ACC112 (cell line): ENCODE measurements around the gene PRKAR2B.
"Not testable (repeated sequence)": the region's sequence is repeated elsewhere in the genome, so short reads cannot be mapped to it uniquely, and the experiment has no call there.

Experiments
- H2AFZ ChIP-seq: fragments of 200-600 bp; sonication (generic); one replicate; pipeline ENCODE4 v1.6.0; 2017; ENCODE audit warnings: antibody characterized with exemption, low read length; ENCODE audit not compliant: unreplicated experiment
- H3K27ac ChIP-seq: fragments of 200-600 bp; sonication (generic); 2 replicates; pipeline ENCODE4 v1.5.1; 2014; ENCODE audit warnings: low read depth, mild to moderate bottlenecking, antibody characterized with exemption, low read length, moderate library complexity
- H3K27me3 ChIP-seq: fragments of 200-600 bp; sonication (generic); 2 replicates; pipeline ENCODE4 v1.6.1; 2014; ENCODE audit warnings: mild to moderate bottlenecking, antibody characterized with exemption, low read length, moderate library complexity, mixed read lengths; ENCODE audit not compliant: insufficient read depth
- H3K36me3 ChIP-seq: fragments of 200-600 bp; sonication (generic); 2 replicates; pipeline ENCODE4 v1.6.1; 2016; ENCODE audit warnings: mild to moderate bottlenecking, antibody characterized with exemption, low read length, moderate library complexity, mixed read lengths; ENCODE audit not compliant: insufficient read depth
- H3K4me1 ChIP-seq: fragments of 200-600 bp; sonication (generic); one replicate; pipeline ENCODE4 v1.6.1; 2016; ENCODE audit warnings: low read length, mixed read lengths; ENCODE audit not compliant: insufficient read depth, unreplicated experiment, control insufficient read depth
- H3K4me3 ChIP-seq: fragments of 200-600 bp; sonication (generic); 2 replicates; pipeline ENCODE4 v1.5.1; 2014; ENCODE audit warnings: mild to moderate bottlenecking, low read depth, low read length
- H3K79me2 ChIP-seq: fragments of 200-600 bp; sonication (generic); one replicate; pipeline ENCODE4 v1.6.0; 2016; ENCODE audit warnings: low read length; ENCODE audit not compliant: control insufficient read depth, unreplicated experiment, insufficient read depth

Gene PRKAR2B

GRCh38 chr7:107123392-107123791 is 78.9 kb downstream of the PRKAR2B start:
- no peaks in the 10 kb centered on the region for H3K36me3 ChIP-seq
- no peaks in the 10 kb centered on the region for H3K27me3 ChIP-seq
- H3K4me1 ChIP-seq: peaks cover 5% of the 10 kb centered on the region
- H3K79me2 ChIP-seq: no peaks in the 10 kb centered on the region
- no peak overlapping the region for H2AFZ ChIP-seq
- no peak overlapping the region for H3K4me3 ChIP-seq
- no peak overlapping the region for H3K27ac ChIP-seq

GRCh38 chr7:107125475-107125874 is 81.0 kb downstream of the PRKAR2B start:
- H3K79me2 ChIP-seq: no peaks in the 10 kb centered on the region
- no peak overlapping the region for H3K4me3 ChIP-seq
- H3K27ac ChIP-seq: no peak overlapping the region
- no peak overlapping the region for H2AFZ ChIP-seq
- no peaks in the 10 kb centered on the region for H3K27me3 ChIP-seq
- no peaks in the 10 kb centered on the region for H3K36me3 ChIP-seq
- no peaks in the 10 kb centered on the region for H3K4me1 ChIP-seq

GRCh38 chr7:107128217-107128616 is 83.7 kb downstream of the PRKAR2B start:
- no peak overlapping the region for H2AFZ ChIP-seq
- peaks cover 3% of the 10 kb centered on the region; the same call in 1 of the 2 replicates for H3K27me3 ChIP-seq
- no peaks in the 10 kb centered on the region for H3K36me3 ChIP-seq
- H3K27ac ChIP-seq: no peak overlapping the region
- no peaks in the 10 kb centered on the region for H3K79me2 ChIP-seq
- no peaks in the 10 kb centered on the region for H3K4me1 ChIP-seq
- H3K4me3 ChIP-seq: no peak overlapping the region

GRCh38 chr7:107128748-107129147 is 84.2 kb downstream of the PRKAR2B start:
- H2AFZ ChIP-seq: no peak overlapping the region
- no peak overlapping the region for H3K4me3 ChIP-seq
- H3K4me1 ChIP-seq: no peaks in the 10 kb centered on the region
- no peaks in the 10 kb centered on the region for H3K79me2 ChIP-seq
- H3K36me3 ChIP-seq: no peaks in the 10 kb centered on the region
- peaks cover 6% of the 10 kb centered on the region; the same call in 1 of the 2 replicates for H3K27me3 ChIP-seq
- H3K27ac ChIP-seq: no peak overlapping the region

- no peak overlapping the region for H3K4me3 ChIP-seq
- H3K27ac ChIP-seq: no peak overlapping the region
- no peaks in the 10 kb centered on the region for H3K79me2 ChIP-seq
- no peaks in the 10 kb centered on the region for H3K4me1 ChIP-seq
- peaks cover 19% of the 10 kb centered on the region for H3K27me3 ChIP-seq
- no peaks in the 10 kb centered on the region for H3K36me3 ChIP-seq
- no peak overlapping the region for H2AFZ ChIP-seq
These were observed 86.1 kb downstream of the PRKAR2B start for GRCh38 chr7:107130487-107131220.

- H3K27ac ChIP-seq: no peak overlapping the region
- no peaks in the 10 kb centered on the region for H3K79me2 ChIP-seq
- no peak overlapping the region for H2AFZ ChIP-seq
- H3K36me3 ChIP-seq: no peaks in the 10 kb centered on the region
- no peaks in the 10 kb centered on the region for H3K4me1 ChIP-seq
- H3K4me3 ChIP-seq: no peak overlapping the region
- peaks cover 36% of the 10 kb centered on the region for H3K27me3 ChIP-seq
These were observed 88.9 kb downstream of the PRKAR2B start for GRCh38 chr7:107133396-107133795.

- Histone ChIP-seq H2AFZ (no peak overlapping the region), H3K36me3 (no peaks in the 10 kb centered on the region), H3K27ac (no peak overlapping the region), H3K27me3 (peaks cover 29% of the 10 kb centered on the region), H3K79me2 (no peaks in the 10 kb centered on the region), H3K4me1 (no peaks in the 10 kb centered on the region), H3K4me3 (no peak overlapping the region)
These were observed 94.4 kb downstream of the PRKAR2B start for GRCh38 chr7:107138696-107139420.

- not testable (repeated sequence) for H2AFZ ChIP-seq, H3K27ac ChIP-seq, H3K27me3 ChIP-seq, H3K79me2 ChIP-seq, H3K4me3 ChIP-seq, H3K36me3 ChIP-seq, H3K4me1 ChIP-seq
These were observed 99.4 kb downstream of the PRKAR2B start for GRCh38 chr7:107143875-107144274.

GRCh38 chr7:107145067-107145838 is 100.7 kb downstream of the PRKAR2B start:
- H3K27me3 ChIP-seq: no peaks in the 10 kb centered on the region
- H3K36me3 ChIP-seq: no peaks in the 10 kb centered on the region
- no peak overlapping the region for H3K4me3 ChIP-seq
- peaks cover 6% of the 10 kb centered on the region for H3K4me1 ChIP-seq
- H2AFZ ChIP-seq: no peak overlapping the region
- H3K27ac ChIP-seq: no peak overlapping the region
- H3K79me2 ChIP-seq: no peaks in the 10 kb centered on the region

- no peaks in the 10 kb centered on the region for H3K27me3 ChIP-seq
- no peaks in the 10 kb centered on the region for H3K79me2 ChIP-seq
- peak overlapping the region; percentile 55 for H2AFZ ChIP-seq
- no peaks in the 10 kb centered on the region for H3K36me3 ChIP-seq
- H3K4me1 ChIP-seq: peaks cover 9% of the 10 kb centered on the region
- no peak overlapping the region for H3K27ac ChIP-seq
- peak overlapping the region; percentile 35 for H3K4me3 ChIP-seq
These were observed 103.2 kb downstream of the PRKAR2B start for GRCh38 chr7:107147464-107148393.
